NOMO-1 treated with DMSO at 0.1 percent for 48 hours (cell line): ENCODE data around the gene ENTR1.

Experiments
- DNase-seq: peaks from one replicate; lab custom pipeline; 2025; ENCODE audit not compliant: unreplicated experiment; lab: John Stamatoyannopoulos, UW

Gene ENTR1

GRCh38 chr9:136363106-136363948 lies 47.1 kb downstream of the ENTR1 start, which contains the start of gene DNLZ:
Gene DNLZ (minus strand): TSS chr9:136363744. CDS start chr9:136363714, 30 bp downstream.
- peak; percentile 92 for DNase-seq

- no peak for DNase-seq
These were observed 48.0 kb downstream of the ENTR1 start for GRCh38 chr9:136362450-136362784.

GRCh38 chr9:136361754-136362449 lies 48.5 kb downstream of the ENTR1 start:
- no peak for DNase-seq

- DNase-seq, result no peak
These were observed 49.2 kb downstream of the ENTR1 start for GRCh38 chr9:136361047-136361753.

GRCh38 chr9:136359774-136360718 lies 50.4 kb downstream of the ENTR1 start:
- DNase-seq, result no peak

- DNase-seq, result no peak
These were observed 51.5 kb downstream of the ENTR1 start for GRCh38 chr9:136358888-136359287.

GRCh38 chr9:136358016-136358415 lies 52.4 kb downstream of the ENTR1 start:
- DNase-seq, result no peak

GRCh38 chr9:136357202-136357725 lies 53.1 kb downstream of the ENTR1 start:
- no peak for DNase-seq

- no peak for DNase-seq
These were observed 54.5 kb downstream of the ENTR1 start for GRCh38 chr9:136355616-136356557.

GRCh38 chr9:136354592-136355085 lies 55.8 kb downstream of the ENTR1 start:
- no peak for DNase-seq

- no peak for DNase-seq
These were observed 56.5 kb downstream of the ENTR1 start for GRCh38 chr9:136353757-136354488.

GRCh38 chr9:136353088-136353487 lies 57.3 kb downstream of the ENTR1 start:
- DNase-seq, result no peak

- no peak for DNase-seq
These were observed 57.7 kb downstream of the ENTR1 start for GRCh38 chr9:136352682-136353081.
